ENCODE measurements around the gene ADCY3.

Gene ADCY3

GRCh38 chr2:24926602-24927252 lies 6.7 kb upstream of the ADCY3 start:
- DNase-seq, result peak; percentile 39 to 75 (median 43)
- Histone ChIP-seq H3K36me3 (ENCODE audit: control insufficient read depth in 4 of 4, insufficient read depth in 4 of 4, low read length in 3 of 4) (no peaks in the 10 kb centered on the region), H3K27ac (ENCODE audit: insufficient read depth in 1 of 2, low read depth in 1 of 2, low read length in 2 of 2, poor library complexity in 1 of 2, severe bottlenecking in 2 of 2) (no peak overlapping the region), H3K27me3 (replicated peaks in 2 of 5; ENCODE audit: control insufficient read depth in 4 of 5, insufficient read depth in 5 of 5, low read length in 4 of 5) (no peaks in the 10 kb centered on the region), H3K4me1 (ENCODE audit: control extremely low read depth in 1 of 4, control insufficient read depth in 4 of 4, insufficient read depth in 4 of 4, low read length in 3 of 4) (peaks cover 0 to 29% (median 23%) of the 10 kb centered on the region in 4 experiments), H3K4me3 (ENCODE audit: control insufficient read depth in 1 of 7, extremely low read depth in 1 of 7, insufficient read depth in 4 of 7, low read depth in 2 of 7, low read length in 6 of 7) (peak overlapping the region in 4 of 7 experiments; percentile 33 to 68 (median 55)), H3K9me3 (ENCODE audit: control extremely low read depth in 1 of 5, control insufficient read depth in 4 of 5, insufficient read depth in 2 of 5, low read depth in 1 of 5, low read length in 4 of 5) (no peaks in the 10 kb centered on the region)
- ChIA-PET POLR2A (no interaction called here), CTCF (no interaction called here)
- WGBS (ENCODE audit: insufficient coverage), result 4% methylated on average over 27 of the region's 33 CpGs

GRCh38 chr2:24926220-24926601 lies 6.2 kb upstream of the ADCY3 start:
- WGBS (ENCODE audit: insufficient coverage), result 65% methylated on average over 10 of the region's 14 CpGs
- peak overlapping the region in 4 of 7 experiments; percentile 33 to 68 (median 55) for H3K4me3 ChIP-seq (ENCODE audit: control insufficient read depth in 1 of 7, extremely low read depth in 1 of 7, insufficient read depth in 4 of 7, low read depth in 2 of 7, low read length in 6 of 7)
- POLR2A ChIA-PET, result no interaction called here
- H3K4me1 ChIP-seq (ENCODE audit: control extremely low read depth in 1 of 4, control insufficient read depth in 4 of 4, insufficient read depth in 4 of 4, low read length in 3 of 4), result peaks cover 0 to 28% (median 23%) of the 10 kb centered on the region in 4 experiments
- peak in 1 of 3 donors; percentile 24 for DNase-seq
- H3K27ac ChIP-seq (ENCODE audit: insufficient read depth in 1 of 2, low read depth in 1 of 2, low read length in 2 of 2, poor library complexity in 1 of 2, severe bottlenecking in 2 of 2), result no peak overlapping the region
- H3K9me3 ChIP-seq (ENCODE audit: control extremely low read depth in 1 of 5, control insufficient read depth in 4 of 5, insufficient read depth in 2 of 5, low read depth in 1 of 5, low read length in 4 of 5), result no peaks in the 10 kb centered on the region
- CTCF ChIA-PET, result no interaction called here
- H3K27me3 ChIP-seq (replicated peaks in 2 of 5; ENCODE audit: control insufficient read depth in 4 of 5, insufficient read depth in 5 of 5, low read length in 4 of 5), result no peaks in the 10 kb centered on the region
- no peaks in the 10 kb centered on the region for H3K36me3 ChIP-seq (ENCODE audit: control insufficient read depth in 4 of 4, insufficient read depth in 4 of 4, low read length in 3 of 4)

- H3K27ac ChIP-seq (ENCODE audit: insufficient read depth in 1 of 2, low read depth in 1 of 2, low read length in 2 of 2, poor library complexity in 1 of 2, severe bottlenecking in 2 of 2), result no peak overlapping the region
- no peak for DNase-seq
- no peak overlapping the region for H3K4me3 ChIP-seq (ENCODE audit: control insufficient read depth in 1 of 7, extremely low read depth in 1 of 7, insufficient read depth in 4 of 7, low read depth in 2 of 7, low read length in 6 of 7)
- H3K36me3 ChIP-seq (ENCODE audit: control insufficient read depth in 4 of 4, insufficient read depth in 4 of 4, low read length in 3 of 4), result no peaks in the 10 kb centered on the region
- no peaks in the 10 kb centered on the region for H3K27me3 ChIP-seq (replicated peaks in 2 of 5; ENCODE audit: control insufficient read depth in 4 of 5, insufficient read depth in 5 of 5, low read length in 4 of 5)
- CTCF ChIA-PET, result no interaction called here
- H3K9me3 ChIP-seq (ENCODE audit: control extremely low read depth in 1 of 5, control insufficient read depth in 4 of 5, insufficient read depth in 2 of 5, low read depth in 1 of 5, low read length in 4 of 5), result no peaks in the 10 kb centered on the region
- POLR2A ChIA-PET, result no interaction called here
- 100% methylated on average over 5 of the region's 10 CpGs for WGBS (ENCODE audit: insufficient coverage)
- H3K4me1 ChIP-seq (ENCODE audit: control extremely low read depth in 1 of 4, control insufficient read depth in 4 of 4, insufficient read depth in 4 of 4, low read length in 3 of 4), result peaks cover 0 to 28% (median 23%) of the 10 kb centered on the region in 4 experiments
Observed at GRCh38 chr2:24925815-24926214, 5.8 kb upstream of the ADCY3 start.

- H3K36me3 ChIP-seq (ENCODE audit: control insufficient read depth in 4 of 4, insufficient read depth in 4 of 4, low read length in 3 of 4), result no peaks in the 10 kb centered on the region
- CTCF ChIA-PET, result interaction anchor here (2.0 kb wide), 1 partner anchor 10 kb away, joined by 9 read pairs; no protein-coding TSS in a partner anchor
- no peak overlapping the region for H3K4me3 ChIP-seq (ENCODE audit: control insufficient read depth in 1 of 7, extremely low read depth in 1 of 7, insufficient read depth in 4 of 7, low read depth in 2 of 7, low read length in 6 of 7)
- POLR2A ChIA-PET, result no interaction called here
- DNase-seq, result peak in 1 of 3 donors; percentile 5
- H3K27me3 ChIP-seq (replicated peaks in 2 of 5; ENCODE audit: control insufficient read depth in 4 of 5, insufficient read depth in 5 of 5, low read length in 4 of 5), result no peaks in the 10 kb centered on the region
- H3K27ac ChIP-seq (ENCODE audit: insufficient read depth in 1 of 2, low read depth in 1 of 2, low read length in 2 of 2, poor library complexity in 1 of 2, severe bottlenecking in 2 of 2), result no peak overlapping the region
- peaks cover 0 to 24% (median 19%) of the 10 kb centered on the region in 4 experiments for H3K4me1 ChIP-seq (ENCODE audit: control extremely low read depth in 1 of 4, control insufficient read depth in 4 of 4, insufficient read depth in 4 of 4, low read length in 3 of 4)
- WGBS (ENCODE audit: insufficient coverage), result 89% methylated on average over 5 of the region's 6 CpGs
- no peaks in the 10 kb centered on the region for H3K9me3 ChIP-seq (ENCODE audit: control extremely low read depth in 1 of 5, control insufficient read depth in 4 of 5, insufficient read depth in 2 of 5, low read depth in 1 of 5, low read length in 4 of 5)
Observed at GRCh38 chr2:24924732-24925131, 4.7 kb upstream of the ADCY3 start.

DNA sequence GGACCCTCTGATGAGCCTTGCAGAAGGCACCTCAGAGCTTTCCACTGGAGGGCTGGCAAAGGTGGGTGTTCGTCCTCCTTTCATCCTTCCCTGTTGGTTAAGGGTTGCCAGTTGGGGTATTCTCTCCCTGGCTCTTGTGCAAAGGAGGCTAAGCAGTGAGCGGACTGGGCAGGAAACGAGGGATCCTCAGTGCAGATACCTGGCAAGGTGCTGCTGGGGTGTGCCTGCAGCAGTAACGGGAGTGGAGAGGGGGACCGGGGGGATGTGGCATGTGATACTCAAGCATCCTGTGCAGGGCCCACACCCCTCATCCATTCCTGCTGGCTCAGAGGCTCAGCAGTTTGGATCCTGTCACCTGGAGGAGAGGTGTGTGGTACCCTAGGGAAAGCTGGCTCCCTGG lies 4.2 kb upstream of the ADCY3 start:
- Histone ChIP-seq H3K9me3 (ENCODE audit: control extremely low read depth in 1 of 5, control insufficient read depth in 4 of 5, insufficient read depth in 2 of 5, low read depth in 1 of 5, low read length in 4 of 5) (no peaks in the 10 kb centered on the region), H3K27me3 (replicated peaks in 2 of 5; ENCODE audit: control insufficient read depth in 4 of 5, insufficient read depth in 5 of 5, low read length in 4 of 5) (no peaks in the 10 kb centered on the region), H3K4me1 (ENCODE audit: control extremely low read depth in 1 of 4, control insufficient read depth in 4 of 4, insufficient read depth in 4 of 4, low read length in 3 of 4) (peaks cover 0 to 26% (median 22%) of the 10 kb centered on the region in 4 experiments), H3K36me3 (ENCODE audit: control insufficient read depth in 4 of 4, insufficient read depth in 4 of 4, low read length in 3 of 4) (no peaks in the 10 kb centered on the region), H3K4me3 (ENCODE audit: control insufficient read depth in 1 of 7, extremely low read depth in 1 of 7, insufficient read depth in 4 of 7, low read depth in 2 of 7, low read length in 6 of 7) (no peak overlapping the region), H3K27ac (ENCODE audit: insufficient read depth in 1 of 2, low read depth in 1 of 2, low read length in 2 of 2, poor library complexity in 1 of 2, severe bottlenecking in 2 of 2) (no peak overlapping the region)
- WGBS (ENCODE audit: insufficient coverage), result 100% methylated on average over 5 of the region's 5 CpGs
- POLR2A ChIA-PET, result no interaction called here
- CTCF ChIA-PET, result interaction anchor here (0.8 to 2.0 kb wide), 5 partner anchors 10 to 51 kb away, joined by 3 to 9 read pairs (median 3); no protein-coding TSS in a partner anchor
- DNase-seq, result no peak

GRCh38 chr2:24923106-24923505 lies 3.1 kb upstream of the ADCY3 start:
- DNase-seq, result no peak
- H3K27me3 ChIP-seq (replicated peaks in 2 of 5; ENCODE audit: control insufficient read depth in 4 of 5, insufficient read depth in 5 of 5, low read length in 4 of 5), result no peaks in the 10 kb centered on the region
- peaks cover 0 to 4% (median 3%) of the 10 kb centered on the region in 4 experiments for H3K36me3 ChIP-seq (ENCODE audit: control insufficient read depth in 4 of 4, insufficient read depth in 4 of 4, low read length in 3 of 4)
- ChIA-PET CTCF (interaction anchor here (0.9 to 2.0 kb wide), 5 partner anchors 11 to 839 kb away, joined by 3 to 9 read pairs (median 3); partner anchors contain the start of gene TP53I3), POLR2A (no interaction called here)
- WGBS (ENCODE audit: insufficient coverage), result 94% methylated on average over 10 of the region's 10 CpGs
- no peak overlapping the region for H3K27ac ChIP-seq (ENCODE audit: insufficient read depth in 1 of 2, low read depth in 1 of 2, low read length in 2 of 2, poor library complexity in 1 of 2, severe bottlenecking in 2 of 2)
- H3K9me3 ChIP-seq (ENCODE audit: control extremely low read depth in 1 of 5, control insufficient read depth in 4 of 5, insufficient read depth in 2 of 5, low read depth in 1 of 5, low read length in 4 of 5), result no peaks in the 10 kb centered on the region
- H3K4me3 ChIP-seq (ENCODE audit: control insufficient read depth in 1 of 7, extremely low read depth in 1 of 7, insufficient read depth in 4 of 7, low read depth in 2 of 7, low read length in 6 of 7), result no peak overlapping the region
- H3K4me1 ChIP-seq (ENCODE audit: control extremely low read depth in 1 of 4, control insufficient read depth in 4 of 4, insufficient read depth in 4 of 4, low read length in 3 of 4), result peaks cover 0 to 38% (median 32%) of the 10 kb centered on the region in 4 experiments

DNA sequence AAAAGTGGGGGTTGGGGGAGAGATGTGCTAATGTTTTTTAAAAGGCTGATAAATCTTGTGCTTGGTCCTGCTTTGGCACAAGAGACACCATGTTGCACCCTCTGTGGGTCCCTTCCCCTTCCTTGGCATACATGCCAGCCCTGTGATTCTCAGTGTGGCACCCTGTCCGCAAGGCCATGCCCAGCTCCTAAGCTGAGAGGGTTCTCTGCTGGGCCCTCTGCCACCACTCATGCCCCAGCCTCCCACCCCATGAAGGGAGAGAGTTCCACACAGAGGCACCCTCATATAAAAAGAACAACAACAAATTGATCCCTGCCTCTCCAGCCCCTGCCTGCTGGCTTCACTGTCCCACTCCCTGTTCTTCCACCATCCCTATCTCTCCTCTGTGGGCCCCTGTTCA lies 2.5 kb upstream of the ADCY3 start:
- no peak overlapping the region for H3K4me3 ChIP-seq (ENCODE audit: control insufficient read depth in 1 of 7, extremely low read depth in 1 of 7, insufficient read depth in 4 of 7, low read depth in 2 of 7, low read length in 6 of 7)
- H3K36me3 ChIP-seq (ENCODE audit: control insufficient read depth in 4 of 4, insufficient read depth in 4 of 4, low read length in 3 of 4), result peaks cover 0 to 8% (median 4%) of the 10 kb centered on the region in 4 experiments
- WGBS (ENCODE audit: insufficient coverage), result no CpG with 5 or more reads among the region's 1 CpG
- no peaks in the 10 kb centered on the region for H3K9me3 ChIP-seq (ENCODE audit: control extremely low read depth in 1 of 5, control insufficient read depth in 4 of 5, insufficient read depth in 2 of 5, low read depth in 1 of 5, low read length in 4 of 5)
- H3K4me1 ChIP-seq (ENCODE audit: control extremely low read depth in 1 of 4, control insufficient read depth in 4 of 4, insufficient read depth in 4 of 4, low read length in 3 of 4), result peaks cover 0 to 44% (median 38%) of the 10 kb centered on the region in 4 experiments
- no peak overlapping the region for H3K27ac ChIP-seq (ENCODE audit: insufficient read depth in 1 of 2, low read depth in 1 of 2, low read length in 2 of 2, poor library complexity in 1 of 2, severe bottlenecking in 2 of 2)
- no peaks in the 10 kb centered on the region for H3K27me3 ChIP-seq (replicated peaks in 2 of 5; ENCODE audit: control insufficient read depth in 4 of 5, insufficient read depth in 5 of 5, low read length in 4 of 5)
- ChIA-PET POLR2A (no interaction called here), CTCF (no interaction called here)
- no peak for DNase-seq
